HG03108 (cell line): Measurements from ENCODE around the gene PIH1D2.
A peak's percentile ranks its signal among the peaks of the same experiment; 100 is the strongest.
"Not testable (repeated sequence)": the region's sequence is repeated elsewhere in the genome, so short reads cannot be mapped to it uniquely, and the experiment has no call there.

Source experiments
- ATAC-seq: cut with Tn5 transposase; IDR thresholded peaks from one replicate; pipeline ENCODE4 v1.9.1; 2021; ENCODE audit warnings: moderate library complexity; ENCODE audit not compliant: unreplicated experiment

Gene PIH1D2

GRCh38 chr11:112058103-112058502 is 15.7 kb downstream of the PIH1D2 start:
- no peak for ATAC-seq

- no peak for ATAC-seq
These were observed 16.6 kb downstream of the PIH1D2 start for GRCh38 chr11:112057170-112057569.

- ATAC-seq = peak; percentile 48
These were observed 22.0 kb downstream of the PIH1D2 start for GRCh38 chr11:112051768-112052167.

- peak; percentile 60 for ATAC-seq
These were observed 23.1 kb downstream of the PIH1D2 start for GRCh38 chr11:112050721-112051120.

- ATAC-seq = no peak
These were observed 24.0 kb downstream of the PIH1D2 start for GRCh38 chr11:112049777-112050176.

- ATAC-seq = not testable (repeated sequence)
These were observed 25.6 kb downstream of the PIH1D2 start for GRCh38 chr11:112048256-112048655.

- not testable (repeated sequence) for ATAC-seq
These were observed 27.2 kb downstream of the PIH1D2 start for GRCh38 chr11:112046647-112047046.

GRCh38 chr11:112044961-112045360 is 28.9 kb downstream of the PIH1D2 start:
- no peak for ATAC-seq

- no peak for ATAC-seq
These were observed 30.9 kb downstream of the PIH1D2 start for GRCh38 chr11:112042961-112043304.

- ATAC-seq = no peak
These were observed 31.5 kb downstream of the PIH1D2 start for GRCh38 chr11:112042161-112042960.

- ATAC-seq = no peak
These were observed 36.3 kb downstream of the PIH1D2 start for GRCh38 chr11:112037527-112037926.

- no peak for ATAC-seq
These were observed 39.9 kb downstream of the PIH1D2 start for GRCh38 chr11:112033902-112034301.

GRCh38 chr11:112029460-112029859 is 44.4 kb downstream of the PIH1D2 start:
- no peak for ATAC-seq

GRCh38 chr11:112026784-112027410 is 46.9 kb downstream of the PIH1D2 start:
- not testable (repeated sequence) for ATAC-seq

GRCh38 chr11:112025707-112026106 is 48.1 kb downstream of the PIH1D2 start:
- no peak for ATAC-seq

GRCh38 chr11:112024773-112025678 is 48.8 kb downstream of the PIH1D2 start, which contains the start of gene DLAT:
Gene DLAT (plus strand): TSS chr11:112025408. CDS start chr11:112025473, 65 bp downstream.
- peak; percentile 76 for ATAC-seq

- ATAC-seq = peak; percentile 36
These were observed 49.5 kb downstream of the PIH1D2 start for GRCh38 chr11:112024178-112024772.

GRCh38 chr11:112023104-112023503 is 50.7 kb downstream of the PIH1D2 start:
- ATAC-seq = no peak

GRCh38 chr11:112019066-112019465 is 54.8 kb downstream of the PIH1D2 start:
- ATAC-seq = no peak
